MCF 10A (cell line): ENCODE data around the gene ZMYND8. TPM values are rescaled to one million over a fixed set of nuclear protein-coding genes. Genes with fewer than 3 reads are reported as not detected.

Experiments
- BruUV-seq: library from RNA; stranded (reverse); fragments of 400-500 nt; replicated peaks from 2 replicates; lab custom pipeline; 2021; lab: Mats Ljungman, UMichigan
- CTCF ChIA-PET: fragments of 300-600 bp; sonication (Branson Sonifier 250); formaldehyde crosslinking; extraction: SDS; loops from one replicate; lab custom pipeline; 2021; ENCODE audit warnings: antibody characterized with exemption, inconsistent platforms; lab: Yijun Ruan, JAX
- POLR2A ChIA-PET: fragments of 300-600, 350-650 bp; sonication (Branson Sonifier 250); formaldehyde crosslinking; extraction: SDS; loops from one replicate; lab custom pipeline; 2020; ENCODE audit warnings: antibody characterized with exemption, inconsistent platforms; lab: Yijun Ruan, JAX
- DNase-seq: peaks from one replicate; pipeline ENCODE4 v3.0.0-alpha.2; 2018; ENCODE audit not compliant: unreplicated experiment
- H3K27ac Mint-ChIP-seq: one replicate; pipeline ENCODE4 v1.8.0; 2022; ENCODE audit warnings: mild to moderate bottlenecking, low read depth, mixed read lengths; ENCODE audit not compliant: unreplicated experiment
- H3K27me3 Mint-ChIP-seq: one replicate; pipeline ENCODE4 v1.8.0; 2022; ENCODE audit warnings: mixed read lengths; ENCODE audit not compliant: insufficient read depth, unreplicated experiment
- H3K36me3 Mint-ChIP-seq: one replicate; pipeline ENCODE4 v1.8.0; 2022; ENCODE audit warnings: mild to moderate bottlenecking, moderate library complexity, mixed read lengths; ENCODE audit not compliant: insufficient read depth, unreplicated experiment
- H3K4me1 Mint-ChIP-seq: one replicate; pipeline ENCODE4 v1.8.0; 2022; ENCODE audit warnings: mixed read lengths; ENCODE audit not compliant: insufficient read depth, unreplicated experiment
- H3K4me3 Mint-ChIP-seq: one replicate; pipeline ENCODE4 v1.8.0; 2022; ENCODE audit warnings: mild to moderate bottlenecking, moderate library complexity, mixed read lengths; ENCODE audit not compliant: unreplicated experiment
- H3K9me3 Mint-ChIP-seq: one replicate; pipeline ENCODE4 v1.8.0; 2022; ENCODE audit warnings: mixed read lengths; ENCODE audit not compliant: unreplicated experiment
- intact Hi-C: fragments of 100-400 bp; cut with micrococcal nuclease; formaldehyde crosslinking; loops from 2 replicates; pipeline ENCODE4 v1.14.1; 2022
- total RNA-seq: library from RNA; stranded (reverse); gene quantifications from 2 replicates; pipeline ENCODE4 v1.2.3, GENCODE V29; 2022
- TF ChIP-seq, protein P1 (sequence below): fragments of 200-600 bp; IDR thresholded peaks from one replicate; pipeline ENCODE4 v1.8.0; 2022; ENCODE audit warnings: antibody characterized with exemption, mild to moderate bottlenecking; ENCODE audit not compliant: unreplicated experiment

ZMYND8 gene
- total RNA-seq, 1 experiment from 2014 or later: 127 TPM

DNA sequence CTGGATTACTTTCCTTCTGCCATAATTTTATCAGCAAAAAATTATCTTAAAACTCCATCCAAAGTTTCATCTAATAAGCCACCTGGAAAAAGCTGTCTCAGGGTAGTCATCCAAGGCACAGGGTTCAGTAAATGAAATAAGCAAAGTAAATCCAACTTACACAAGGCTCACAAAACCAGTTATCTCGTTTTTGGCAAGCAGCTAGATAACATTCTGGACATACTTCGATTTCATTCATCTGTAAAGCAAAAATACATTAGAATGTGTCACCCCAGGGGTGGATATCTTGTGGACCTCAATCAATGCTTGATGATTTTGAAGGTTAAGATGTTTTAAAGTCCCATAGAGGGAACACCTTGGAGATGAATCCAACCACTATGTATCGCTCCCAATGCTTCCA lies 73.1 kb downstream of the ZMYND8 start:
- H3K27ac Mint-ChIP-seq: no peak overlapping the region
- no peaks in the 10 kb centered on the region for H3K27me3 Mint-ChIP-seq
- peaks cover 19% of the 10 kb centered on the region for H3K4me1 Mint-ChIP-seq
- peaks cover 98% of the 10 kb centered on the region for H3K36me3 Mint-ChIP-seq
- CTCF ChIA-PET: interaction anchor here (0.6 to 4.6 kb wide), 5 partner anchors 8 to 595 kb away, joined by 3 to 55 read pairs (median 5); no protein-coding TSS in a partner anchor
- H3K9me3 Mint-ChIP-seq: no peaks in the 10 kb centered on the region
- intact Hi-C loops: no loop called here
- BruUV-seq: no TSS peak
- POLR2A ChIA-PET: interaction anchor here (1.1 to 2.8 kb wide), 3 partner anchors 9 to 200 kb away, joined by 3 to 17 read pairs (median 6); no protein-coding TSS in a partner anchor
- no peak overlapping the region for H3K4me3 Mint-ChIP-seq
- no peak for DNase-seq
- TF ChIP-seq, protein P1, sequence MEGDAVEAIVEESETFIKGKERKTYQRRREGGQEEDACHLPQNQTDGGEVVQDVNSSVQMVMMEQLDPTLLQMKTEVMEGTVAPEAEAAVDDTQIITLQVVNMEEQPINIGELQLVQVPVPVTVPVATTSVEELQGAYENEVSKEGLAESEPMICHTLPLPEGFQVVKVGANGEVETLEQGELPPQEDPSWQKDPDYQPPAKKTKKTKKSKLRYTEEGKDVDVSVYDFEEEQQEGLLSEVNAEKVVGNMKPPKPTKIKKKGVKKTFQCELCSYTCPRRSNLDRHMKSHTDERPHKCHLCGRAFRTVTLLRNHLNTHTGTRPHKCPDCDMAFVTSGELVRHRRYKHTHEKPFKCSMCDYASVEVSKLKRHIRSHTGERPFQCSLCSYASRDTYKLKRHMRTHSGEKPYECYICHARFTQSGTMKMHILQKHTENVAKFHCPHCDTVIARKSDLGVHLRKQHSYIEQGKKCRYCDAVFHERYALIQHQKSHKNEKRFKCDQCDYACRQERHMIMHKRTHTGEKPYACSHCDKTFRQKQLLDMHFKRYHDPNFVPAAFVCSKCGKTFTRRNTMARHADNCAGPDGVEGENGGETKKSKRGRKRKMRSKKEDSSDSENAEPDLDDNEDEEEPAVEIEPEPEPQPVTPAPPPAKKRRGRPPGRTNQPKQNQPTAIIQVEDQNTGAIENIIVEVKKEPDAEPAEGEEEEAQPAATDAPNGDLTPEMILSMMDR: no peak

DNA sequence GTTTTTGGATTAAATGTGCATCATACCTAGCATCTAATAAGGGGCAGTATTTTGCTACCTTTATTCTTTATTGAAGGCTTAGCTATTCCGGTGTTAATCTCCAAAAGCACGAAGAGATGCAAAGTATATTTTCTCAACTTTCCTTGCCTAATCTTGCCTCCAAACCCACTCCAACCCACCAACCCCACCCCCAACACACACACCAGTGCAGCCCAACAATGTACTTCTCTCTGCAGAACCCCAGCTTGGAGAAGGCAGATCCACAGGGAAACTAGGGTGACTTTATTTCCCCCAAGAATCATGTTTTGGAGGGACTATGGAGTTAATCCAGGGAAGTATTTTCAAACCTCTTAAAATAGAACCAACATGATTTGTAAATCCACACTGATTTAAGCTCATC lies 73.6 kb downstream of the ZMYND8 start:
- ChIA-PET CTCF (interaction anchor here (0.9 to 4.6 kb wide), 4 partner anchors 9 to 101 kb away, joined by 3 to 55 read pairs (median 13); no protein-coding TSS in a partner anchor), POLR2A (interaction anchor here (1.1 to 2.8 kb wide), 3 partner anchors 8 to 201 kb away, joined by 3 to 17 read pairs (median 6); no protein-coding TSS in a partner anchor)
- Mint-ChIP-seq H3K27ac (no peak overlapping the region), H3K36me3 (peaks cover 98% of the 10 kb centered on the region), H3K9me3 (no peaks in the 10 kb centered on the region), H3K4me3 (no peak overlapping the region), H3K27me3 (no peaks in the 10 kb centered on the region), H3K4me1 (peaks cover 21% of the 10 kb centered on the region)
- intact Hi-C loops: no loop called here
- TF ChIP-seq, protein P1: no peak
- DNase-seq: no peak
- no TSS peak for BruUV-seq

DNA sequence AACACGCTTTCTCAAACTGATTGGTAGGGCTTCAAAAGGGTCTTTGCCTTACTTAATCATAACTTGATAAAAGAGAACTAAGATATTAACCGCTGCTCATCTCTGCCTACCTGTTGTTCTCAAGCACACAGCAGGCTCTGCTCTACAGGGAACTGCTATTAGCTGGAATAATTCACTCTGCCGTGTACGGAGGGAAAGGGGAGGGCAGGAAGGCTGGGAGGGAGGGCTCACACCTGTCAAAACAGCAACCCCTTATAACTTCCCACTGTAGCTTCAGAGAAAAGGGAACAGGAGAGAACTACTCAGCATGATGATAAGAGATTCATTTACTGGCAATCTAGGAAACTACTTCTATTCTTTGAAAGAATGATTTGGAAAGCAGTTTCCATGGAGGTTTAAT lies 75.1 kb downstream of the ZMYND8 start:
- no peak overlapping the region for H3K4me3 Mint-ChIP-seq
- BruUV-seq: no TSS peak
- H3K4me1 Mint-ChIP-seq: peaks cover 26% of the 10 kb centered on the region
- ChIA-PET CTCF (interaction anchor here (0.6 to 12.2 kb wide), 5 partner anchors 9 to 587 kb away, joined by 4 to 581 read pairs (median 5); no protein-coding TSS in a partner anchor), POLR2A (interaction anchor here (0.8 to 1.6 kb wide), 6 partner anchors 10 to 176 kb away, joined by 3 to 5 read pairs (median 4); no protein-coding TSS in a partner anchor)
- intact Hi-C loops: no loop called here
- TF ChIP-seq, protein P1: no peak
- no peaks in the 10 kb centered on the region for H3K9me3 Mint-ChIP-seq
- H3K36me3 Mint-ChIP-seq: peaks cover 96% of the 10 kb centered on the region
- no peaks in the 10 kb centered on the region for H3K27me3 Mint-ChIP-seq
- no peak for DNase-seq
- peak overlapping the region; percentile 80 for H3K27ac Mint-ChIP-seq

DNA sequence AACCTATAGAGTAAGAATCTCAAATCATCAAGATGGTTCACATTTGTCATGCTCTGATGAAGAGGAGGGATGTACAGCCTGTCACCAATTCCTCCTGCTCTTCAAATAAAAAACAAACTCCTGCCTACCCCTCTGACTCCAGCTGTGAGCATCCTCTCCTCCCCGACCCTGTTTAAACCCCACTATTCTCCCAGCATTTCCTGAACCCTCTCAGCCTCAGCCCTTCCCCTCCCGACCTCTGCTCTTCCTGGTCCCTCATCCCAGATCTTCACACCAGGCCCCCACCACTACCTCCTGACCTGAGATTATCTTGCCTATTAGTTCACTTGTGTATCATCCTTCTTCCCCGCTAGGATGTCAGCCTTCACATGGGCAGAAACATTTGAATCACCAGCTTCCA lies 75.8 kb downstream of the ZMYND8 start:
- H3K36me3 Mint-ChIP-seq: peaks cover 98% of the 10 kb centered on the region
- peaks cover 26% of the 10 kb centered on the region for H3K4me1 Mint-ChIP-seq
- H3K9me3 Mint-ChIP-seq: no peaks in the 10 kb centered on the region
- no peak for DNase-seq
- ChIA-PET CTCF (interaction anchor here (0.5 to 12.2 kb wide), 6 partner anchors 9 to 166 kb away, joined by 3 to 581 read pairs (median 4); no protein-coding TSS in a partner anchor), POLR2A (interaction anchor here (0.6 to 1.6 kb wide), 6 partner anchors 9 to 97 kb away, joined by 3 to 5 read pairs (median 4); no protein-coding TSS in a partner anchor)
- TF ChIP-seq, protein P1: no peak
- BruUV-seq: no TSS peak
- intact Hi-C loops: no loop called here
- no peaks in the 10 kb centered on the region for H3K27me3 Mint-ChIP-seq
- H3K4me3 Mint-ChIP-seq: no peak overlapping the region
- H3K27ac Mint-ChIP-seq: peak overlapping the region; percentile 80
